NB4 (cell line): ENCODE data around the gene NDC1.

Source experiments
- CTCF ChIP-seq: IDR thresholded peaks from one replicate; pipeline ENCODE4 v1.5.1; 2012; ENCODE audit warnings: low read depth, low read length
- MAX ChIP-seq: IDR thresholded peaks from 2 replicates; pipeline ENCODE4 v1.6.1; 2011; ENCODE audit warnings: low read depth, low read length
- MYC ChIP-seq: IDR thresholded peaks from 2 replicates; pipeline ENCODE4 v1.6.1; 2011; ENCODE audit warnings: low read depth, low read length
- POLR2A ChIP-seq: IDR thresholded peaks from 2 replicates; pipeline ENCODE4 v1.6.1; 2011; ENCODE audit warnings: mild to moderate bottlenecking; ENCODE audit not compliant: insufficient read length; ENCODE audit errors: extremely low read depth

DNA sequence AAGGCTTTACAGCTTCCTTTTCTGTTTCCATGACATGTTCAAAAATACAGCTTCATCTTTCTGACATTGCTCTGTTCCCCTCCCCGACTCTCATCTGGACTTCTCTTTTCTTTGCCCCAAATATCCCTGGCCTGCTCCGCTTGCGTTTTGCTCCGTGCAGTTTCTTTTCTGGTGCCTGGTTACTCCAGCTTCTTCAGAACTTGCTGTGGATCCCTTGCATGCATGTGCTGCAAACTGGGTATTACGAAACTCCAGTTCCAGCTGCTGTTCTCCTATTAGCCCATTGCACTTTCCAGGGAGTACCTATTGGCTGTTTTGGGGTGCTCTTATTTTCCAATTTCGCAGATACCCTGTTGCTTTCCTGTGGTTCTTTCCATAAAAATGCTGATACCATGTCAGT lies 9.9 kb upstream of the NDC1 start:
- TF ChIP-seq CTCF (no peak), POLR2A (no peak), MAX (no peak), MYC (no peak)
